Stimulated activated naive CD8-positive, alpha-beta T cell treated with anti-CD3 and anti-CD28 coated beads, Interleukin-15, Interleukin-2, amounts not matched to agents 100 U/mL and 50 U/mL, for 24 hours (primary cell): Measurements from ENCODE around the gene ALDH7A1.
"Not testable (repeated sequence)": the region's sequence is repeated elsewhere in the genome, so short reads cannot be mapped to it uniquely, and the experiment has no call there.

Experiments used
- ATAC-seq: fragments of 150-1000 bp; cut with Tn5 transposase; one replicate; pipeline ENCODE4 v1.10.0; 2021
- DNase-seq: peaks from one replicate; pipeline ENCODE4 v3.0.0; 2021

Gene ALDH7A1

DNA sequence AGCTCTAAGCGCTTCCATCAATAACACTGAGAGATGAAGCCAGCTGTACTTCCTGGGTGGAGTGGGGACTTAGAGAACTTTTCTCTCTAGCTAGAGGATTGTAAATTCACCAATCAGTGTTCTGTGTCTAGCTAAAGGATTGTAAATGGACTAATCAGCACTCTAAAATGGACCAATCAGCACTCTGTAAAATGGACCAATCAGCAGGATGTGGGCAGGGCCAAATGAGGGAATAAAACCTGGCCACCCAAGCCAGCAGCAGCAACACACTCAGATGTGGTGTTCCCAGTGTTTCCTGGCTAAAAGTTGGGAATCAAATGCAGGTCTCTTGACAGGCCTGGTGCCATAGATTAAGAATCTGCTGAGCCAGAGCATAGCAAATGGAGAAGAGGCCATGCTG lies 60.5 kb downstream of the ALDH7A1 start:
- DNase-seq, result no peak
- no peak for ATAC-seq

DNA sequence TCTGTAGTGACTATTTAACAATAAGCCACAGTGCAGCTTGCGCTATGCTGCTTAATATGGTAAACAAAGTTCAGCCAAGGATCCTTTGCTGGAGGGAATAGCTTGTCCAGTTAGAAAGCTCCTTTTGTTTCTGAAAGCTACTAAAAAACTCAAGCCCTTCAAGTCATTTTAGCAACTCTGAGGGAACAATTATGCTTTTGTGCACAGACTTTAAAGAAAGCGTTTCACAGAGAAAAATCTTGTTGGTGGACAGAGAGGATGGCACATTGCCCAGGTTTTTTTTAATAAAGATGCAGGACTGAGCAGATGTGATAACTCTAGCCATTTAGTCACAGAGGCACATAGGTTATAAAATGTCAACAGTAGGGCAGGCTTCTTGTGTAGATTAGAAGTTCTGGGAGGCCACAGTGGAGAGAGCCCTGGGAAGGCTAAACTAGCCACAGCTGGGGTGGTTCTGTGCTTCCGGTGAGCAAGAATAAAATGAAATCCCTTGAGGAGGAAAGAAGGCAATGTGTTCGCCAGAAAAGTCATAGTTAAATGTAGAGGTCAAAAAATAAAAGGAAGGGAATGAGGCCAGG lies 63.4 kb downstream of the ALDH7A1 start:
- no peak for DNase-seq
- no peak for ATAC-seq

DNA sequence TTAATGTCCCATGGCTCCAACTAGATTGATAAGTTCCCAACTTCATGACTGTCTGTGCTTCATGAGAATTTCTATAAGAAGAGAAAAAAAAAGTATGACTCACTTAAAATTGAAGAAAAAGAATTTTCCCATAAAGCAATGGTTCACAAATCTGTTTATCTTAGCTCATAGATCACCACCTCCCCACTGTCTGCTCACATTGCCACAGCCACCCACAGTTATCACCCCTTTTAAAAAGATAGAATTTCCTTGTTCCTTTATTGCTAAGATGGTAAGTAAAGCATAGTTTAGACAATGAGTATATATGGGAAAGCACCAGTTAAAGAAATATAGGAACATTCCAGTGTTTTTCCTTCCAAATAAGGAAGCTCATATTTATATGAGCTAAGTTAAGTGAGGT lies 67.1 kb downstream of the ALDH7A1 start:
- ATAC-seq, result no peak

DNA sequence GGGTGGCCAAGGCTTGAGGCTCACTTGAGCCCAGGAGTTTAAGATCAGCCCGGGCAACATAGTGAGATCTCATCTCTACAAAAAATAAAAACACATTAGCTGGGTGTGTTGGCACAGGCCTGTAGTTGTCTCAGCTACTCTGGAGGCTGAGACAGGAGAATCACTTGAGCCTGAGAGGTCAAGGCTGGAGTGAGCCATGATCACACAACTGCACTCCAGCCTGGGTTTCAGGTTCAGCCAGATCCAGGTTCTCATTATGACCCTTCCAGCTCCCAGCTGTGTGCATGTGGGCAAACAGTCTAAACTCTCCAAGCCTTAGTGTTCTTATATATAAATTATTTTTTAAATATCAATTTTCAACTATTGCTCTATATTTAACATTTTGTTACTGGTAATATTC lies 67.9 kb downstream of the ALDH7A1 start:
- DNase-seq (no peak), ATAC-seq (no peak)

More for the DNA sequence above, 67.1 kb downstream of the ALDH7A1 start:
- DNase-seq, result no peak

DNA sequence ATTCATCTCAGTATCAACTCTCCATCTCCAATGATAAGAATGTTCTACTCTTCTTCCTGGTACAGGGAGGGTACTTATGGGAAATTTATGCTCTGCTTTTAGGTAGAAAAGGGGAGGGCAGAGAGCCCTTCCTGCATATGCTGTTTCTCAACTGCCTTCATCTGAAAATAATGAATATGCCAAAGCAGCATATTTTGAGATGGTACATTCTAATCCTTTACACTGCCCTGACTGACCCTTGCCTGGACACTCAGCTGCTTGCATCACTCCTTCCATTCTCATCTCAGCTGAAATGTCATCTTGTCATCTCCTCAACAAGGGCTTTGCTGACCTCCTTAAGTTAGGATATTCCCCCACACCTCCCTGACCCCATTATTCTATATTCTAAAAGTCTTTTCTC lies 68.5 kb downstream of the ALDH7A1 start:
- no peak for DNase-seq
- ATAC-seq, result no peak

DNA sequence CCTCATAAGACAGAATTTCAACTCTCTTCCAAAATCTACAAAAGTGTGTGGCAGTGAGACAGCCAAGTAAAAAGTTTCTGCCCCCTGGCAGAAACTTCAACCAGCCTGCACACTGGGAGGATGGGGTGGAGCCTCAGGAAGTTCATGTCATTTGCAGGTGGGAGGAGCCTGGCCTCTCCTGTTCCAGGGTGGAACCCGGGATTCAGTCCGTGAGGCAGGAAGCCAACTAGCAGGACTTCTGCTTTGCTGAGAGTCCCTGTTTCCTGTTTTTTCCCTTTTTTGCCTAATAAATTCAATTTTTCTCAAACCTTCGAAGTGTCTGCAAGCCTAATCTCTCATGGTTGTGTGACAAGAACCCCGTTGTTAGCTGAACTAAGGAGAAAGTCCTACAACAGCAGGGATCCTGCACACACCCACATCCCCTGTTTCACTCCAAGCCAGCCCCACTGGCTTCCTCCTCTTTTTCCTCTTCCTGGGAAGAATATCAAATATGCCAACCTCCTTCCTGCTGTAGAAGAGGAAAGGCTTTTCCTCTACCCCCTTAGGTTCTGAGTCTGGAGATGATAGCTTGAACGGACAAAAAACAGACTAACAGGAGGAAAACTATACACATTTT lies 69.3 kb downstream of the ALDH7A1 start:
- no peak for DNase-seq
- no peak for ATAC-seq

DNA sequence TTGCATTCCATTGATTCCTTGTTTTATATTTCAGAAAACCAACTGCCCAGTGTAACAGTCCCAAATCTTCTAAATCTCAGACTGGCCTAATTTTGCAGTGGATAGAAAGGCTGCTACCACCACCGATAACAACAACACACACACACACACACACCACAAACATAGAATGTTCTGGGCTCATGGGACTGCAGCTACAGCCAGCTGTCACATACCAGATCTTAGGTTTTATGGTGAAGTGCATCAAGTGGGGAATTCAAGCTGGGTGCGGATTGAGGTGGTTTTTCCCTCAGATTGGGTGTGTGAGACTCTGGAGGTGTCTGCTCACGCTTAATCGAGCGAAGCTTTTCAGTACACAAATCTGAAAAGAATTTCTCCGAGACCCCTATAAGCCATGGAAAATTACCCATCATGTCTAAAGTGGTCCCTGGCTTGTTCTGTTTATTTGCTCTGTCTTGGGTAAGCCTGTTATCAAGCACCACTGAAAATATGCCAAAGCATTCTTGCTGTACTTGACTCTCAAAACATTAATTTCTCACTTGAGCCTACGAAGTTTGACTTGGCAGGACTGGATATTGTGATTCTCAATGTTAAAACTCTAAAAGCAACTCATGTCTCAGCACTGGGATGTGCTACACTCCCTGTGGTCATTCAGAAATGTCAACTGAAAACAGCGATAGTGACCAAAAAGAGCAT lies 71.1 kb downstream of the ALDH7A1 start:
- ATAC-seq (no peak), DNase-seq (no peak)

DNA sequence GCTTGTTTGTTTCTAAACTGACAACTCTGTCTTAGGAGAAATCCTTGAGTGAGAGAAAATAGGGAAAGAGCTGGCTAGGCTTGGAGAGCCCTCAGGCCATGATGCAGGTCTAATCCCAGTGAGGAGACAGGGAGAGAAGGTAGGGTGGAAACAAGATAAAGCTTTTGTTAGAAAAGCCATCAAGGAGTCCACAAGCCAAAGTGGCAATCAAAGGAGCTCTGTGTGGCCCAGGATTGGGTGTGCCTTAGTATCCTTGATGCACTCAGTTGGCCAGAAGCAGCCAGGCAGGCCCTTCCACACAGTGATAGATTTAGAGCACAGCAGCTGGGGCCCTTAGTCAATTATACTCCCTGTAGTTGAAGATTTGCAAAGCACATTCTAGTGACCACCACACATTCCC lies 73.9 kb downstream of the ALDH7A1 start:
- DNase-seq, result no peak
- ATAC-seq, result no peak

DNA sequence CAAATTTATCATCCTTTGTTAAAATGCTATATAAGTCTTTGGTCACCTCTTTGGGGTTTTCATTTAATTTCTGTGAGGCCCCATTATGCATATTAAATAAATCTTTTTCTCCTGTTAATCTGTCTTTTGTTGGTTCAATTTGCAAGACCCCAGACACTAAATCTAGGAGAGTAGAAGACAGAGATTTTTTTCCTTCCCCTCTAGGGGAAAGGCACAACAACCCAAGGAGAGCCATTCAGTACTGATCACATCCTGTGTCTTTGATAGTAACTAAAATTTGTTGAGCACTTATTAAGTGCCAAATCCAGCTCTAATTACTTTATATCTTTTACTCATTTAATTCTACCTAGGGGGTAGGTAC lies 74.4 kb downstream of the ALDH7A1 start:
- no peak for DNase-seq
- no peak for ATAC-seq

DNA sequence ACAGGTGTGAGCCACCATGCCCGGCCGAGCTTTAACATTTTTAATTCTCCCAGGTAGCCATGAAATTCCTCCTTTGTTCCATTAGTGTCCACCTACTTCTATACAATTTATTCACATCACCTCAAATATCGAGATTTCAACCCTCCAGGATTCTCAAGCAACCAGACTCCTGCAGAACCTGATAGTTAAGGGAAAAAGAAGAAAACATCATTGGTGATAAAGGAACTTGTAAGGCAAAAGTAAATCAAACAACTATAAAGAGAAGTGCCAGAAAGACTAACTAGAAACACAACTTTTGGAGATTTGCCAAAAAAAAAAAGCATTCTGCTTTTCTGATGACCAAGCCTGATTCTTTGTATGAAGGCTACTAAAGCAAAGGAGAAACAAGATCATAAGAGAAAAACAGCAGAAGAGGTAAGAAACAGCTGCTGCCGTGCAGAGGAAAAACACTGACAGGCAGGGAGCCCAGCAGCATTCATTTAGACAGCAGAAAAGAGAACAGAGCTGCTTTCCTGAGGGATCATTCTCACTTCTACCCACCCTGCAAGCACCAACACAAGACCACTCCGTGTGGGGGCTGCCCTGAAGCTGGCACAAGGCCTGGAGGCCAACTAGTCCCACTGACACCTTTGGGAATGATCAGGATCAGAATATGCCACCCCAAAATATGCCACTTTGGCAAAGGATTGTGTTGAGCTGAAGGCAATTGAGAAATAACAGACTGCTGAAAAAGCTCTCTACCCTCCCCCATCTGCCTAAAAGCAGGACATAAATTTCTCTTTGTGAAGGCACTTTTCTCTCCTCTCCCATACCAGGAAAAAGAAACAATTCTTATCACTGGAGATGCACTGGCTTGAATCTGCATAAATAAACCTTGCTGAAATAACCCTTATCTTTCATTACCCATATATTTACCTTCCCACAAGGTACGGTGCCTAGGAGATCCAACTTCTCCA lies 75.1 kb downstream of the ALDH7A1 start:
- DNase-seq (no peak), ATAC-seq (no peak)

DNA sequence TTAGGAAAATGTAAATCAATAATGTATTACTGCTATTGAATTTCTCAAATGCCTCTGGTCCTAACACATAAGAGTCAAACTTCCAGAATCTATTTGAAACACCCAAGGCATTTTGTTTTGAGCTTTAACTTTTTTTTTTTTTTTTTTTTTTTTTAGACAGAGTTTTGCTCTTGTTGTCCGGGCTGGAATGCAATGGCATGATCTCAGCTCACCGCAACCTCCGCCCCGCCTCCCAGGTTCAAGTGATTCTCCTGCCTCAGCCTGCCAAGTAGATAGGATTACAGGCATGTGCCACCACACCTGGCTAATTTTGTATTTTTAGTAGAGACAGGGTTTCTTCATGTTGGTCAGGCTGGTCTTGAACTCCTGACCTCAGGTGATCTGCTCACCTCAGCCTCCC lies 75.8 kb downstream of the ALDH7A1 start:
- not testable (repeated sequence) for ATAC-seq, DNase-seq

DNA sequence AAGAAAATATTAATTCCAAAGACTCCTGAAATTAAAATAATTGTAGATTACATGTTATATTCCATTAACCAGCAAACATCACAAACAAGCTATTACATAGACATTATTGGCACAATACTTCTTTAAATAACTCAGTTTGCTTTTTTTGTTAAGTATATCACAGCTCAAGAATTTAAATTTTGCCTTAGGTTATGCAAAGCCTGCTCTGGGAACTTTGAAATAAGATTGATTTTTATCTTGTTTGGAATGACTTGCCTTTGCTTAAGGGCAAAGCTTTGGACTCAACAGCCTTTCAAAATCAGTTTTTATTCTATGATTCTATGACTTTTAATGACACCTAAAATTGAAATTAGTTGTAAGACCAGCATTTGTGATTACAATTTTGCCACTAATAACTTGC lies 78.2 kb downstream of the ALDH7A1 start:
- ATAC-seq, result no peak

DNA sequence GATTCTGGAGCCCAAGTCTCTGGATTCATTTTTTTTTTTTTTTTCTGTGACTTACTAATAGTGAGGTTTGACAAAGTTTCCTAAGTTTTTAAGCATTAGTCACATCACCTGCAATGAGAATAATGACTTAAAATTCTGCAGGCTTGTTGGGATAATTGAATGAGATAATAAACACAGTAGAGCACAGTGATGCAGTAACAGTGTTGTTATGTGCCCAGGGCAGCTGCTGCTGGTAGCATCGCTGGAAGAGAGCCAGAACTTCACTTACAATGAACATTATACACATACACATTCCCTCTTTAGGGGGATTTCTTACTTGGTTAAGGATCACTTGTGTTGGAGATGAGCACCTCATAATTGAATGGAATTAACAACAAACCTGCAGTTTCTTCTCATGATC lies 78.9 kb downstream of the ALDH7A1 start:
- DNase-seq (no peak), ATAC-seq (no peak)

More for the DNA sequence above, 78.2 kb downstream of the ALDH7A1 start:
- no peak for DNase-seq

DNA sequence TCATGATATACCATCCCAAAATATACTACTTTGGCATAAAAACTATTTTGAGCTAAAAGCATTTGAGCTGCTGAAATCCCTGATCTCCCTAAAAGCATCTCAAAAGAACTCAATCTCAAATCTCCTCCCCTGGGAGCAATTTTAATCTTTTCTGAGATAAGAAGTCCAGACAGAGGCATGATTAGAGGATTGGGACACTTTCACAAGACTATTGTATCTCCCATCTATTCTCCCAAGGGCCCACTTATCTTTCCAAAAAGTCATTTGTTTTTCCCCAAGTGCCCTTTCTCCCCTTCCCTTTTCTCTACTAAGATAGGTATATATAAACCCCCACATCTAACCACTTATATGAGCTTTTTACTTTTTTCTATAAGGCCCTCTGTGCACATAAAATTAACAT lies 79.7 kb downstream of the ALDH7A1 start:
- DNase-seq, result no peak
- no peak for ATAC-seq

DNA sequence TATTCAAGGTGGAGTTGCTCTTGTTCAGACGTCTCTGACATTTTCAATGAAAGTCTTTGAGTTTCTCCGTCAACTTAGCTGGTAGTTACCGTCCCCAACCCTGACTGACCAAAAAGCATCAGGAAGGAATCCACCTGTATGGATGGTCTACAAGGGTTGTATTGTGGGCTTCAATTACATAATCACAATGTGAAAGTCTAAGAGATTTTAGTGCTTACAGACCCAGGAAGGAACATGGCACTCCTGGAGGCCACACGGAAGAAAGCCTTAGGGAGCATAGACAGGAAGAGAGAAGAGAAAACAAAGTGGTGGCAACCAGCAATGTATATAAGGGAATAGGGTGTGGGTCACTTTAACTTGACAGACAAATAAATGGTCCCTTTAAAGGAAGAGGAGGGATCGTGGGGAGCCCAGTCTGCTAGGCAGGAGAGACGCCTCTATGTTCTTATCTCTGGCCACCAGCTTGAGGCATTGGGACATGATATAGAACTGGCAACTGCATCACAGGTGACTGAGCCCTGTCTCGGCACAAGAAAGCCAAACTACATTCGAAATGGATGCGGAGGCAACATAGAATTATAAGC lies 80.4 kb downstream of the ALDH7A1 start:
- no peak for DNase-seq
- ATAC-seq, result no peak

DNA sequence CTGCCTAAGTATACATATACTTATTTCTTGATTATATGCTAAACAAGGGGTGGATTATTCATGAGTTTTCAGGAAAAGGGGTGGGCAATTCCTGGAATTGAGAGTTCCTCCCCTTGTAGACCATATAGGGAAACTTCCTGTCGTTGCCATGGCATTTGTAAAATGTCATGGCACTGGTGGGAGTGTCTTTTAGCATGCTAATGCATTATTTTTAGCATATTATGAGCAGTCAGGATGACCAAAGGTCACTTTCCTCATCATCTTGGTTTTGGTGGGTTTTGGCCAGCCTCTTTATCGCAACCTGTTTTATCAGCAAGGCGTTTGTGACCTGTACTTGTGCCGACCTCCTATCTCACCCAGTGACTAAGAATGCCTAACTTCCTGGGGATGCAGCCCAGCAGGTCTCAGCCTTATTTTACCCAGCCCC lies 80.9 kb downstream of the ALDH7A1 start:
- ATAC-seq, result no peak
- DNase-seq, result no peak

DNA sequence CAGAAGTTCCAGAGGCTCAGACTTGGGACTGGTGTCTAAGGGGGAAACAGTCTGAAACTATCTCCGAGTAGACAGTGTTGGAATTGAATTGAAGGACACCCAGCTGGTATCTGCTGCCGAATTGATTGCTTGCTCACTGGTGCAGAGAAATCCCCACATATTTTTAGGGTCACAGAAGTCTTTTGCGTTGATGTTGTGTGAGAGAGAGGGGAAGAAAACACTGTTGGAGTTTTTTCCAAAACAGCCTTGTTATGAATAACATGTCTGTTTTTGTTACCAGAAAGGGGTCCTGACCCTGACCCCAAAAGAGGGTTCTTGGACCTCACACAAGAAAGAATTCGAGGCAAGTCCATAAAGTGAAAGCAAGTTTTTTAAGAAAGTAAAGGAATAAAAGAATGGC lies 81.3 kb downstream of the ALDH7A1 start:
- DNase-seq, result no peak
- no peak for ATAC-seq

DNA sequence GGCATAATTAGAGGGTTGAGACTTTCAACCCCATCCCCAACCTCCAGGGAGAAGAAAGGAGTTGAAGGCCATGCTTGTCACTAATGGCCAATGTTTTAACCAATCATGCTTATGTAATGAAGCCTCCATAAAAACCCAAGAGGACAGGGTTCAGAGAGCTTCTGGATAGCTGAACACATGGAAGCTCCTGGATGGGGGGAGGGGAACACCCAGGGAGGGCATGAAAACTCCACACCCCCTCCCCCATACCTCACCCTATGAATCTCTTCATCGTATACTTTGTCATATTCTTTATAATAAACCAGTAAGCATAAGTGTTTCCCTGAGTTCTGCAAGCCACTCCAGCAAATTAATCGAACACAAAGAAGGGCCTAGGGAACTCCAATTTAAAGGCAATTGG lies 81.7 kb downstream of the ALDH7A1 start:
- ATAC-seq (no peak), DNase-seq (no peak)

DNA sequence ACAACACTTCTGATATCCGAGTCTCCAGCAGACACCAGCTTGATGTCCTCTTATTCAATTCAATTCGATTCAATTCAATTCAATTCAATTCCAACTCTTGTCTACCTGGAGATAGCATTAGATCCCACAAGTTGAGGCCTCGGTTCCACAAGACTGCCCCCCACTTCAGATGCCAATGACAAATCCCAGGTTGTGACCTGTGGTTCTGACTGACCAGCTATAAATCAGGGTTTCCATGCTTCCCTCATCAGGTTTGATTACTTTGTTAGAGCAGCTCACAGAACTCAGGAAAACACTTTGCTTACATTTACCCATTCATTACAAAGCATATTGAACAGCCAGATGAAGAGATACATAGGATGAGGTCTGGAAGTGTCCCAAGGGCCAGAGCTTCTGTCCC lies 82.6 kb downstream of the ALDH7A1 start:
- ATAC-seq (no peak), DNase-seq (no peak)

DNA sequence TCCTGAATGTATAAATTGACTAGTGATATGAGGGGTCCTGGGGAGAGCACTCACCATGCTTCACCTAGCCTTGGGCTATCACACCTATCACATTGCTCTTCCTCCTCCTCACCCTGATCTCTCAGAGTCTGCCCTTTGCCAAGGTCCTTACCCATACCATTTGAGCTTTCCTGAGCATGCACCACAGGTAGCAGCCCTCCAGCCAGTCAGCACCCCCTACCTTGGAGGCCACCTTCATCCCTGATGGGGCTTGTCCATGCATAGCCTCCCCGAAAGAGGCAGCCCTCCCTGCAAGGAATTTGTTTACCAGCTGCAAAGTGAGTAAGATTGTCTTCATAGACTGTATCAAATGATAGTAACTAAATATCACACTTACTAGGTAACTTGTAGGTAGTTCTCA lies 83.1 kb downstream of the ALDH7A1 start:
- DNase-seq (no peak), ATAC-seq (no peak)

DNA sequence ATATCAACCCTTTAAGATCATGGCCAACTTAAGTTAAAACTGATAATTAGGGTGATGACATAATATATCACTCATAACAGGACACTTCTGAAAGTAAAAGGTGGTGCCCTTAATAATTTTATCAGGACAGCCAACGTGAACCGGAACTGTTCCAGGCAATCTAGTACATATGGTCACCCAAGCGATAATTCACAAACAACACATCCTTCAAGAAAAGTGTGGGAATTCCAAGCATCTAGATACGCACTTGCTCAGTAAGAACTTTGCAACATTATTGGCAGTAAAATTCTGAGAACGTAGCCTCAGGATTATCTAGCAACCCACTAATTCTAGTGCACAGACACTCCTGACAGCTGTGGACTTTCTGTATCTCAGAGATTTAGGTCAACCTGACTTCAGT lies 85.7 kb downstream of the ALDH7A1 start:
- ATAC-seq (no peak), DNase-seq (no peak)

DNA sequence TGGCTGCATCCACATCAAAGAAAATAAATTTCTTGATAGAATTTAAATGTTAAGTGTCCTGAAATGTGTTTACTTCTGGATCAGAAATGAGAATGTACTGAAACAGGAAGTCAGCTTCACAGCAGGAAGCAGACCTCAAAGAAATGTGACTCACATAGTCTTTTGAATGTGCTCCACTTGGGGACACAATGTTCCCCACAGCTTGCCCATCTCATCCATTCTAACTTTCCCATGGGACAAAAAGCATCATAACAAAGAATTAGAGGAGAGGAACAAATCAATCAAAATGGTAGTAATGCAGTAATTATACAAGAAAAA lies 86.1 kb downstream of the ALDH7A1 start:
- ATAC-seq (peak; percentile 75), DNase-seq (no peak)
